ENCODE results near the gene CLDN6. TPM values are rescaled to one million over a fixed set of nuclear protein-coding genes. Genes with fewer than 3 reads are reported as not detected.

The CLDN6 gene
- total and polyA plus RNA-seq, 9 of the 15 experiments (the other 6 are each of a cell fraction or from before 2014, with no cell fraction given) = 0.22 to 0.75 (median 0.38) TPM; not detected in 3

DNA sequence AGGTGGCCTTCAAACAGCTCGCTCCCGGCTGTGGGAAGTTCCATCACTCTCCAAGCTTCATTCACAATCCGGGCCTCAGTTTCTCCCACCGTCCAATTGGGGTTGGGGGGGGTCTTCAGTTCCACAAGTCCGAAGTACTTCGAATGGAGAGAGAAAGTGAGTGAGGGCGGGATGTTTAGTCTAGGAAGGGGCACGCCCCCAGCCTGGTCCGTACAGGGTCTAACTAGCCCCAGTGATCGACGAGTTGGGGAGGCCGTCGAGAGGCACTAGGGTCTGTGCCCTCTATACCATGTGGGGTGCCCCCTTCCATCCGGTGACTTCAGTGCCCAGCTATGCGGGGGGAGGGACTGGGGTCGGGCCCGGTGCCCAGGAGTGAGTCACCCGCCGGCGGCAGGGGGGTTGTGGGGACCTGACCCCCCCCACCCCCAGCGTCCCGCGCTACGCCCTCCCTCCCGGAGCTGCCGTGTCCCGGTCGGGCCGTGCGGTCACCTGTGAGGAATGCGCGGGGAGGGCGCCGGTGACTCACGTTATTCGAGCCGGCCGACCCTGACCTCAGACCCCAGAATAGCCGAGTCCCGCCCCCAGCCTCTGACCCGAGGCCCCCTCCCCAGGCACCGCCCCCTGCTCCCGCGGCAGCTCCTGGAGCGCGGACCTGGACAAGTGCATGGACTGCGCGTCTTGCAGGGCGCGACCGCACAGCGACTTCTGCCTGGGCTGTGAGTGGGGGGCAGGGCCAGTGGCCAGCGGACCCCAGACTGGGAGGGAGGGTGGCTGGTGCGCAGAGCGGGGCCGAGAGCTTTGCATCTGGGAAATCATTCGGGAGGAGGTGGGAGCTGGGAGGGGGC is 2.8 kb upstream of the CLDN6 start (continued):
- TF ChIP-seq ATF6 (CRISPR knock-in tag; IDR thresholded peaks at IDR 0.05) (peak; percentile 84; the same call in 1 of the 2 replicates), HCFC1 (IDR thresholded peaks at IDR 0.05; ENCODE audit: low read depth, low read length) (no peak), ZNF41 (CRISPR knock-in tag; conservative IDR thresholded peaks at IDR 0.05) (no peak), ZNF253 (CRISPR knock-in tag; conservative IDR thresholded peaks at IDR 0.05) (no peak), SP1 (CRISPR knock-in tag; IDR thresholded peaks at IDR 0.05) (peak; percentile 63), YY1 (IDR thresholded peaks at IDR 0.05; ENCODE audit: borderline replicate concordance in 1 of 3, control insufficient read depth in 1 of 3, extremely low read depth in 1 of 3, insufficient read depth in 3 of 3, insufficient read length in 1 of 3, insufficient replicate concordance in 2 of 3, low read depth in 1 of 3, low read length in 2 of 3) (peak in 1 of 3 experiments; percentile 5), ZNF699 (CRISPR knock-in tag; IDR thresholded peaks at IDR 0.05; ENCODE audit: insufficient replicate concordance) (no peak), NR2C2 (CRISPR knock-in tag; IDR thresholded peaks at IDR 0.05) (no peak), NR2C2 (tag; IDR thresholded peaks at IDR 0.05) (0 out of 2 replicates have a peak, but pooled peaks have one; percentile 28), ZNF277 (CRISPR knock-in tag; IDR thresholded peaks at IDR 0.05; ENCODE audit: borderline replicate concordance) (no peak)
- TF ChIP-seq, protein P1, sequence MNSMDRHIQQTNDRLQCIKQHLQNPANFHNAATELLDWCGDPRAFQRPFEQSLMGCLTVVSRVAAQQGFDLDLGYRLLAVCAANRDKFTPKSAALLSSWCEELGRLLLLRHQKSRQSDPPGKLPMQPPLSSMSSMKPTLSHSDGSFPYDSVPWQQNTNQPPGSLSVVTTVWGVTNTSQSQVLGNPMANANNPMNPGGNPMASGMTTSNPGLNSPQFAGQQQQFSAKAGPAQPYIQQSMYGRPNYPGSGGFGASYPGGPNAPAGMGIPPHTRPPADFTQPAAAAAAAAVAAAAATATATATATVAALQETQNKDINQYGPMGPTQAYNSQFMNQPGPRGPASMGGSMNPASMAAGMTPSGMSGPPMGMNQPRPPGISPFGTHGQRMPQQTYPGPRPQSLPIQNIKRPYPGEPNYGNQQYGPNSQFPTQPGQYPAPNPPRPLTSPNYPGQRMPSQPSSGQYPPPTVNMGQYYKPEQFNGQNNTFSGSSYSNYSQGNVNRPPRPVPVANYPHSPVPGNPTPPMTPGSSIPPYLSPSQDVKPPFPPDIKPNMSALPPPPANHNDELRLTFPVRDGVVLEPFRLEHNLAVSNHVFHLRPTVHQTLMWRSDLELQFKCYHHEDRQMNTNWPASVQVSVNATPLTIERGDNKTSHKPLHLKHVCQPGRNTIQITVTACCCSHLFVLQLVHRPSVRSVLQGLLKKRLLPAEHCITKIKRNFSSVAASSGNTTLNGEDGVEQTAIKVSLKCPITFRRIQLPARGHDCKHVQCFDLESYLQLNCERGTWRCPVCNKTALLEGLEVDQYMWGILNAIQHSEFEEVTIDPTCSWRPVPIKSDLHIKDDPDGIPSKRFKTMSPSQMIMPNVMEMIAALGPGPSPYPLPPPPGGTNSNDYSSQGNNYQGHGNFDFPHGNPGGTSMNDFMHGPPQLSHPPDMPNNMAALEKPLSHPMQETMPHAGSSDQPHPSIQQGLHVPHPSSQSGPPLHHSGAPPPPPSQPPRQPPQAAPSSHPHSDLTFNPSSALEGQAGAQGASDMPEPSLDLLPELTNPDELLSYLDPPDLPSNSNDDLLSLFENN (IDR thresholded peaks at IDR 0.05; ENCODE audit: low read depth in 2 of 2, low read length in 2 of 2) = peak in 1 of 2 experiments; percentile 7; a peak in 2 of 4 replicates
- TF ChIP-seq, protein P2, sequence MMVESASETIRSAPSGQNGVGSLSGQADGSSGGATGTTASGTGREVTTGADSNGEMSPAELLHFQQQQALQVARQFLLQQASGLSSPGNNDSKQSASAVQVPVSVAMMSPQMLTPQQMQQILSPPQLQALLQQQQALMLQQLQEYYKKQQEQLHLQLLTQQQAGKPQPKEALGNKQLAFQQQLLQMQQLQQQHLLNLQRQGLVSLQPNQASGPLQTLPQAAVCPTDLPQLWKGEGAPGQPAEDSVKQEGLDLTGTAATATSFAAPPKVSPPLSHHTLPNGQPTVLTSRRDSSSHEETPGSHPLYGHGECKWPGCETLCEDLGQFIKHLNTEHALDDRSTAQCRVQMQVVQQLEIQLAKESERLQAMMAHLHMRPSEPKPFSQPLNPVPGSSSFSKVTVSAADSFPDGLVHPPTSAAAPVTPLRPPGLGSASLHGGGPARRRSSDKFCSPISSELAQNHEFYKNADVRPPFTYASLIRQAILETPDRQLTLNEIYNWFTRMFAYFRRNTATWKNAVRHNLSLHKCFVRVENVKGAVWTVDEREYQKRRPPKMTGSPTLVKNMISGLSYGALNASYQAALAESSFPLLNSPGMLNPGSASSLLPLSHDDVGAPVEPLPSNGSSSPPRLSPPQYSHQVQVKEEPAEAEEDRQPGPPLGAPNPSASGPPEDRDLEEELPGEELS (CRISPR knock-in tag; IDR thresholded peaks at IDR 0.05; ENCODE audit: borderline replicate concordance) = no peak
- TF ChIP-seq, protein P3, sequence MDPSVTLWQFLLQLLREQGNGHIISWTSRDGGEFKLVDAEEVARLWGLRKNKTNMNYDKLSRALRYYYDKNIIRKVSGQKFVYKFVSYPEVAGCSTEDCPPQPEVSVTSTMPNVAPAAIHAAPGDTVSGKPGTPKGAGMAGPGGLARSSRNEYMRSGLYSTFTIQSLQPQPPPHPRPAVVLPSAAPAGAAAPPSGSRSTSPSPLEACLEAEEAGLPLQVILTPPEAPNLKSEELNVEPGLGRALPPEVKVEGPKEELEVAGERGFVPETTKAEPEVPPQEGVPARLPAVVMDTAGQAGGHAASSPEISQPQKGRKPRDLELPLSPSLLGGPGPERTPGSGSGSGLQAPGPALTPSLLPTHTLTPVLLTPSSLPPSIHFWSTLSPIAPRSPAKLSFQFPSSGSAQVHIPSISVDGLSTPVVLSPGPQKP (CRISPR knock-in tag; IDR thresholded peaks at IDR 0.05) = no peak

All from K562 (cell line).